RWPE1 (cell line): ENCODE data around the gene ZNF555.

Experiments
- CTCF ChIA-PET: fragments of 350-600 bp; sonication (Branson Sonifier 250); formaldehyde crosslinking; extraction: SDS; loops from one replicate; lab custom pipeline; 2021; lab: Yijun Ruan, JAX
- POLR2A ChIA-PET: fragments of 400-600 bp; formaldehyde crosslinking; extraction: SDS; loops from one replicate; lab custom pipeline; 2020; ENCODE audit warnings: antibody characterized with exemption; ENCODE audit not compliant: low non-redundant PET; lab: Yijun Ruan, JAX
- DNase-seq: peaks from one replicate; pipeline ENCODE4 v3.0.0; 2012; ENCODE audit warnings: low spot score
- H3K27ac ChIP-seq: fragments of 450-650 bp; 2 replicates; pipeline ENCODE4 v1.5.1; 2017
- CTCF ChIP-seq: fragments of 450-650 bp; conservative IDR thresholded peaks from 2 replicates; pipeline ENCODE4 v1.5.1; 2017; ENCODE audit warnings: low read depth, mild to moderate bottlenecking

The ZNF555 gene

DNA sequence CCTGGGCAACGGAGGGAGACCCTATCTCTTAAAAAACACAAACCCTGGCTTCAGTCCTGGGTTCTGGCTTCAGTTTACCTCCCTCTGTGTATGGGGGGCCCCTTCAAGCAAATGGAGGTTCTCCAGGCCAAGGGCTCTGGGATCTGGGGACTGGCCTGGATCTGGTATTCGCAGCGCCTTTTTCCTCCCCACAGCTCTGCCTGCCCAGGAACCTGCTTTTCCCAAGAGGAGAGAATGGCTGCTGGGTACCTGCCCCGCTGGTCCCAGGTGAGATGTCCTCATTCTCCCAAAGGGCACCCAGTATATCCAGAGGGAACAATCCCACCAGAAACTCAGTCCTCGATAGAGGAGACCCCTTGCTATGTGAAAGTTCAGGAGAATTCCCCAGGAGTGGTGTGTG lies 18.4 kb upstream of the ZNF555 start:
- no peak for TF ChIP-seq CTCF
- POLR2A ChIA-PET, result no interaction called here
- H3K27ac ChIP-seq, result peak overlapping the region; percentile 4; the same call in 1 of the 2 replicates
- DNase-seq, result no peak
- CTCF ChIA-PET, result interaction anchor here (0.6 to 0.8 kb wide), 2 partner anchors 16 to 49 kb away, joined by 3 read pairs; no protein-coding TSS in a partner anchor

GRCh38 chr19:2823646-2824045 lies 17.6 kb upstream of the ZNF555 start:
- ChIA-PET POLR2A (no interaction called here), CTCF (no interaction called here)
- no peak for TF ChIP-seq CTCF
- no peak for DNase-seq
- 0 out of 2 replicates have a peak overlapping the region, but pooled peaks have one; percentile 17 for H3K27ac ChIP-seq

- CTCF ChIA-PET, result no interaction called here
- TF ChIP-seq CTCF, result no peak
- 0 out of 2 replicates have a peak overlapping the region, but pooled peaks have one; percentile 17 for H3K27ac ChIP-seq
- POLR2A ChIA-PET, result no interaction called here
- no peak for DNase-seq
Observed at GRCh38 chr19:2824129-2824528, 17.1 kb upstream of the ZNF555 start.

- CTCF ChIA-PET, result interaction anchor here (0.6 kb wide), 2 partner anchors 170 to 190 kb away, joined by 3 to 5 read pairs; no protein-coding TSS in a partner anchor
- H3K27ac ChIP-seq, result no peak overlapping the region
- no peak for TF ChIP-seq CTCF
- no peak for DNase-seq
- POLR2A ChIA-PET, result no interaction called here
Observed at GRCh38 chr19:2827022-2827421, 14.3 kb upstream of the ZNF555 start.

- ChIA-PET CTCF (interaction anchor here (0.6 kb wide), 1 partner anchor 191 kb away, joined by 5 read pairs; no protein-coding TSS in a partner anchor), POLR2A (no interaction called here)
- no peak overlapping the region for H3K27ac ChIP-seq
- DNase-seq, result no peak
- no peak for TF ChIP-seq CTCF
Observed at GRCh38 chr19:2827840-2828489, 13.3 kb upstream of the ZNF555 start.

DNA sequence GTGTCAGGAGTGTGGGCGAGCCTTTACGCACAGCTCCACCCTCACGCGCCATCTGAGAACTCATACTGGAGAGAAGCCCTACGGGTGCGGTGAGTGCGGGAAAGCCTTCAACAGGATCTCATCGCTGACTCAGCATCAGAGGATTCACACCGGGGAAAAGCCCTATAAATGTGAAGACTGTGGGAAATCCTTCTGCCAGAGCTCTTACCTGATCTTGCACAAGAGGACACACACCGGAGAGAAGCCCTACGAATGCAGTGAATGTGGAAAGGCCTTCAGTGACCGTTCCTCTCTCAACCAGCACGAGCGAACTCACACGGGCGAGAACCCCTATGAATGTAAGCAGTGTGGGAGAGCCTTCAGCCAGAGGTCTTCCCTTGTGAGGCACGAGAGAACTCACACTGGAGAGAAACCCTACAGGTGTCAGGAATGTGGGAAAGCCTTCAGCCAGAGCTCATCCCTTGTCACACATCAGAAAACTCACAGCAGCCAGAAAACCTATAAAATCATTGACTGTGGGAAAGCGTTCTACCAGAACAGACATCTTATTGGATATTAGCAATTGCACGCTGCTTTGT lies 6.9 kb upstream of the ZNF555 start:
- no peak for TF ChIP-seq CTCF
- ChIA-PET POLR2A (no interaction called here), CTCF (no interaction called here)
- H3K27ac ChIP-seq, result no peak overlapping the region
- DNase-seq, result no peak
